Endothelial cell (in vitro differentiated cells): ENCODE measurements around the gene MAP7D1. TPM values are rescaled to one million over a fixed set of nuclear protein-coding genes. Genes with fewer than 3 reads are reported as not detected.

ENCODE experiments used
- DNase-seq: peaks from one replicate; pipeline ENCODE4 v3.0.0; 2021; ENCODE audit warnings: low spot score
- H3K27ac Mint-ChIP-seq: one replicate; pipeline ENCODE4 v1.8.0; 2021; ENCODE audit warnings: mixed read lengths, inconsistent platforms; ENCODE audit not compliant: unreplicated experiment
- H3K27me3 Mint-ChIP-seq: one replicate; pipeline ENCODE4 v1.8.0; 2021; ENCODE audit warnings: mild to moderate bottlenecking, moderate library complexity, mixed read lengths, inconsistent platforms; ENCODE audit not compliant: unreplicated experiment
- H3K36me3 Mint-ChIP-seq: one replicate; pipeline ENCODE4 v1.8.0; 2021; ENCODE audit warnings: mild to moderate bottlenecking, low read depth, mixed read lengths, inconsistent platforms; ENCODE audit not compliant: unreplicated experiment
- H3K4me1 Mint-ChIP-seq: one replicate; pipeline ENCODE4 v1.8.0; 2021; ENCODE audit warnings: mild to moderate bottlenecking, mixed read lengths, inconsistent platforms; ENCODE audit not compliant: unreplicated experiment
- H3K4me3 Mint-ChIP-seq: one replicate; pipeline ENCODE4 v1.8.0; 2021; ENCODE audit warnings: mild to moderate bottlenecking, mixed read lengths, inconsistent platforms; ENCODE audit not compliant: unreplicated experiment
- H3K9me3 Mint-ChIP-seq: one replicate; pipeline ENCODE4 v1.8.0; 2021; ENCODE audit warnings: mixed read lengths, inconsistent platforms; ENCODE audit not compliant: unreplicated experiment
- CTCF ChIP-seq: fragments of 200-600 bp; sonication (generic); IDR thresholded peaks from one replicate; pipeline ENCODE4 v1.5.0; 2021; ENCODE audit warnings: antibody characterized with exemption; ENCODE audit not compliant: unreplicated experiment
- total RNA-seq: library from RNA; stranded (reverse); fragmentation: NEBNext Ultra II Directional; extraction: Animal tissue kit (Norgen Biotek cat#: 25700); gene quantifications from one replicate; pipeline ENCODE4 v1.2.1, GENCODE V29; 2021; ENCODE audit not compliant: unreplicated experiment

Gene MAP7D1
- total RNA-seq, 1 donor from 2014 or later: 189 TPM

GRCh38 chr1:36172983-36173382, 17.0 kb downstream of the MAP7D1 start:
- TF ChIP-seq CTCF: no peak
- DNase-seq: no peak
- Mint-ChIP-seq H3K9me3 (no peaks in the 10 kb centered on the region), H3K36me3 (peaks cover 57% of the 10 kb centered on the region), H3K4me3 (peak overlapping the region; percentile 47), H3K27ac (no peak overlapping the region), H3K27me3 (peaks cover 7% of the 10 kb centered on the region), H3K4me1 (peaks cover 27% of the 10 kb centered on the region)

- H3K36me3 Mint-ChIP-seq: peaks cover 63% of the 10 kb centered on the region
- H3K9me3 Mint-ChIP-seq: no peaks in the 10 kb centered on the region
- H3K4me3 Mint-ChIP-seq: no peak overlapping the region
- peaks cover 10% of the 10 kb centered on the region for H3K27me3 Mint-ChIP-seq
- peak overlapping the region; percentile 57 for H3K27ac Mint-ChIP-seq
- DNase-seq: no peak
- TF ChIP-seq CTCF: no peak
- H3K4me1 Mint-ChIP-seq: peaks cover 24% of the 10 kb centered on the region
Observed at GRCh38 chr1:36174713-36175112, 18.8 kb downstream of the MAP7D1 start.

- H3K27me3 Mint-ChIP-seq: peaks cover 16% of the 10 kb centered on the region
- no peak for TF ChIP-seq CTCF
- peaks cover 28% of the 10 kb centered on the region for H3K4me1 Mint-ChIP-seq
- H3K4me3 Mint-ChIP-seq: no peak overlapping the region
- H3K27ac Mint-ChIP-seq: peak overlapping the region; percentile 57
- peaks cover 64% of the 10 kb centered on the region for H3K36me3 Mint-ChIP-seq
- DNase-seq: no peak
- H3K9me3 Mint-ChIP-seq: no peaks in the 10 kb centered on the region
Observed at GRCh38 chr1:36175137-36176095, 19.5 kb downstream of the MAP7D1 start.

- no peaks in the 10 kb centered on the region for H3K9me3 Mint-ChIP-seq
- DNase-seq: peak; percentile 65
- H3K4me1 Mint-ChIP-seq: peaks cover 28% of the 10 kb centered on the region
- H3K27ac Mint-ChIP-seq: no peak overlapping the region
- TF ChIP-seq CTCF: peak; percentile 67
- H3K36me3 Mint-ChIP-seq: peaks cover 62% of the 10 kb centered on the region
- no peak overlapping the region for H3K4me3 Mint-ChIP-seq
- peaks cover 13% of the 10 kb centered on the region for H3K27me3 Mint-ChIP-seq
Observed at GRCh38 chr1:36176106-36176949, 20.4 kb downstream of the MAP7D1 start.
